K562 (cell line): ENCODE data around the gene ORAI2. TPM values are rescaled to one million over a fixed set of nuclear protein-coding genes. Genes with fewer than 3 reads are reported as not detected.

ENCODE experiments used
- ATAC-seq: fragments of 200-7000 bp; cut with Tn5 transposase; 3 replicates; pipeline ENCODE4 v1.9.1; 2020; ENCODE audit warnings: moderate library complexity
- BruUV-seq: library from RNA; stranded (reverse); fragments of 400-500 nt; replicated peaks from 2 replicates; lab custom pipeline; 2021; lab: Mats Ljungman, UMichigan
- CTCF ChIA-PET: fragments of 300-600 bp; formaldehyde crosslinking; extraction: SDS; loops from one replicate; lab custom pipeline; 2021; ENCODE audit warnings: low intra/inter-chr PET ratio; lab: Yijun Ruan, JAX
- POLR2A ChIA-PET: fragments of 300-600, 350-650 bp; sonication (Branson Sonifier 250); formaldehyde crosslinking; extraction: SDS; loops from one replicate; lab custom pipeline; 2021; ENCODE audit warnings: antibody characterized with exemption, inconsistent platforms; lab: Yijun Ruan, JAX
- DNase-seq, 4 experiments: peaks; one replicate each; pipeline versions ENCODE4 v3.0.0 to v3.0.0-alpha.2; 2011 to 2018; ENCODE audit warnings: low spot score in 3 of 4, mixed read lengths in 3 of 4; ENCODE audit errors: extremely low read depth in 1 of 4
- FAIRE-seq: peaks from 2 replicates; lab custom pipeline; 2011; peaks lifted over from hg19 to GRCh38; lab: Jason Lieb, UNC
- H2AFZ ChIP-seq: 2 replicates; pipeline ENCODE4 v1.6.0; 2011; ENCODE audit warnings: low read depth, low read length, control low read depth, inconsistent platforms
- H3K27ac ChIP-seq: fragments of 200-600 bp; 3 replicates; pipeline ENCODE4 v1.8.0; 2011; ENCODE audit warnings: low read depth, mild to moderate bottlenecking, control low read depth, inconsistent platforms, low read length, moderate library complexity, mixed read lengths; ENCODE audit errors: extremely low read depth
- H3K27me3 ChIP-seq, 2 experiments: fragments of 300-600 bp in 1 of 2; 2 replicates in 1 of 2; 3 replicates in 1 of 2; pipeline versions ENCODE4 v1.6.0 to v1.8.0; 2011; ENCODE audit warnings: inconsistent platforms in 2 of 2, low read length in 2 of 2, mild to moderate bottlenecking in 1 of 2, mixed read lengths in 1 of 2, moderate library complexity in 1 of 2; ENCODE audit not compliant: control insufficient read depth in 2 of 2, insufficient read depth in 2 of 2
- H3K36me3 ChIP-seq: fragments of 300-600 bp; 3 replicates; pipeline ENCODE4 v1.8.0; 2011; ENCODE audit warnings: mild to moderate bottlenecking, low read length, inconsistent platforms; ENCODE audit not compliant: control insufficient read depth, insufficient read depth
- H3K4me1 ChIP-seq, 2 experiments: fragments of 200-600 bp in 1 of 2; replicated peaks in 1 of 2; 2 replicates in 1 of 2; 3 replicates in 1 of 2; pipeline versions ENCODE4 v1.5.1 to v1.8.0; 2011; ENCODE audit warnings: inconsistent platforms in 2 of 2, low read length in 2 of 2, mild to moderate bottlenecking in 1 of 2, mixed read lengths in 1 of 2, moderate library complexity in 1 of 2; ENCODE audit not compliant: control insufficient read depth in 2 of 2, insufficient read depth in 2 of 2
- H3K4me2 ChIP-seq: 2 replicates; pipeline ENCODE4 v1.6.1; 2011; ENCODE audit warnings: low read length, control low read depth, inconsistent platforms, mixed read lengths; ENCODE audit not compliant: insufficient read depth
- H3K4me3 ChIP-seq: fragments of 200-600 bp; sonication (generic), shearing (Covaris generic); 2 replicates; pipeline ENCODE4 v1.5.1; 2016; ENCODE audit warnings: control low read depth, inconsistent platforms
- H3K79me2 ChIP-seq: fragments of 200-600 bp; 3 replicates; pipeline ENCODE4 v1.8.0; 2011; ENCODE audit warnings: low read length, inconsistent platforms; ENCODE audit not compliant: control insufficient read depth, insufficient read depth
- H3K9ac ChIP-seq, 2 experiments: 2 replicates each; pipeline versions ENCODE4 v1.6.0 to v1.6.1; 2011; ENCODE audit warnings: low read depth in 2 of 2, low read length in 2 of 2, control low read depth in 1 of 2, inconsistent platforms in 1 of 2, mild to moderate bottlenecking in 1 of 2, mixed read lengths in 1 of 2; ENCODE audit not compliant: insufficient read depth in 1 of 2
- H3K9me1 ChIP-seq: one replicate; pipeline ENCODE4 v1.6.0; 2011; ENCODE audit warnings: inconsistent platforms, mild to moderate bottlenecking, low read length, moderate library complexity; ENCODE audit not compliant: control insufficient read depth, insufficient read depth
- H3K9me3 ChIP-seq: replicated peaks from 2 replicates; pipeline ENCODE4 v1.5.1; 2011; ENCODE audit warnings: low read depth, low read length, inconsistent platforms; ENCODE audit not compliant: control insufficient read depth, insufficient read depth
- H4K20me1 ChIP-seq: replicated peaks from 2 replicates; pipeline ENCODE4 v1.6.1; 2011; ENCODE audit warnings: low read length, inconsistent platforms, mixed read lengths; ENCODE audit not compliant: control insufficient read depth, insufficient read depth
- CEBPB ChIP-seq: fragments of 450-650 bp; IDR thresholded peaks from 2 replicates; pipeline ENCODE4 v1.6.1; 2016; ENCODE audit warnings: missing genetic modification characterization, missing compliant biosample characterization
- CEBPG ChIP-seq, 3 experiments: fragments of 200-800 bp in 1 of 3; sonication (Bioruptor generic) in 1 of 3; sonication (generic) in 1 of 3; formaldehyde crosslinking in 1 of 3; IDR thresholded peaks in 2 of 3; conservative IDR thresholded peaks in 1 of 3; 2 replicates each; pipeline versions ENCODE4 v1.6.1 to v1.8.0; 2016 to 2022; ENCODE audit warnings: missing compliant biosample characterization in 2 of 3, missing genetic modification characterization in 2 of 3, mild to moderate bottlenecking in 1 of 3, missing genetic modification reagents in 1 of 3
- MYC ChIP-seq, 2 experiments: fragments of 250-450 bp in 1 of 2; sonication (Bioruptor Pico) in 1 of 2; IDR thresholded peaks; 2 replicates each; pipeline versions ENCODE4 v1.5.1 to v1.6.1; 2012 to 2021; ENCODE audit warnings: low read depth in 2 of 2, borderline replicate concordance in 1 of 2, improper control_type of control experiment in 1 of 2, low read length in 1 of 2, mild to moderate bottlenecking in 1 of 2, moderate library complexity in 1 of 2
- ZNF77 ChIP-seq: fragments of 250-450 bp; sonication (Bioruptor Pico); IDR thresholded peaks from 2 replicates; pipeline ENCODE4 v1.5.0; 2020
- WGBS: fragments of 100-300 bp; shearing (Covaris generic); methylation state at CpG from one replicate; pipeline ENCODE4 v1.1.6; 2016; ENCODE audit warnings: low coverage, mixed read lengths; ENCODE audit not compliant: insufficient coverage; ENCODE audit errors: missing lambda C conversion rate; 5-methylcytosine and 5-hydroxymethylcytosine counted together
- in situ Hi-C: fragments of 300-500 bp; cut with MboI; formaldehyde crosslinking; loops from 4 replicates; pipeline ENCODE4 v1.15.0; 2018; ENCODE audit warnings: inconsistent platforms, mixed read lengths
- intact Hi-C: fragments of 100-400 bp; cut with micrococcal nuclease; formaldehyde crosslinking; loops from 2 replicates; pipeline ENCODE4 v1.14.2; 2022
- polyA plus RNA-seq, 8 experiments: library from polyadenylated mRNA; depleted of rRNA in 4 of 8; stranded (reverse) in 5 of 8; unstranded in 3 of 8; fragments of >200 nt; fragmentation: Nextera tagmentation in 2 of 8; fragmentation: Illumina TruSeq in 1 of 8; extraction: Ambion mirVana in 2 of 8; extraction: Trizol in 1 of 8; gene quantifications; 2 replicates each; pipeline versions ENCODE4 v1.2.1 to v1.2.3, GENCODE V29; 2011 to 2014; ENCODE audit warnings: inconsistent platforms in 1 of 8, missing spikeins in 1 of 8
- total RNA-seq, 7 experiments: library from RNA; depleted of rRNA in 6 of 7; stranded (reverse); fragments of >200 nt in 6 of 7; fragmentation: Illumina TruSeq in 2 of 7; extraction: Trizol in 2 of 7; gene quantifications; 2 replicates each; pipeline versions ENCODE4 v1.2.1 to v1.2.3, GENCODE V29; 2011 to 2021; ENCODE audit warnings: low replicate concordance in 1 of 7

Gene ORAI2
- total and polyA plus RNA-seq, 9 of the 15 experiments (the other 6 are each of a cell fraction or from before 2014, with no cell fraction given), result 1.1 to 27.7 (median 9.2) TPM

- intact Hi-C loops (no loop called here), in situ Hi-C loops (no loop called here)
- ChIA-PET CTCF (interaction anchor here (0.6 kb wide), 1 partner anchor 784 kb away, joined by 3 read pairs; no protein-coding TSS in a partner anchor), POLR2A (interaction anchor here (0.7 to 1.1 kb wide), 2 partner anchors 54 to 83 kb away, joined by 3 to 4 read pairs; no protein-coding TSS in a partner anchor)
- WGBS, result 94% methylated on average over 6 of the region's 6 CpGs
- Histone ChIP-seq H3K27ac (no peak overlapping the region), H3K9me1 (no peaks in the 10 kb centered on the region), H3K27me3 (no peaks in the 10 kb centered on the region), H3K4me3 (no peak overlapping the region), H3K9ac (no peak overlapping the region), H3K9me3 (no peaks in the 10 kb centered on the region), H3K79me2 (no peaks in the 10 kb centered on the region), H3K4me1 (no peaks in the 10 kb centered on the region), H3K4me2 (no peak overlapping the region), H2AFZ (no peak overlapping the region), H4K20me1 (peaks cover 4% of the 10 kb centered on the region), H3K36me3 (peaks cover 60% of the 10 kb centered on the region; the same call in 2 of the 3 replicates)
- TF ChIP-seq CEBPG (CRISPR knock-in tag; IDR thresholded peaks at IDR 0.05) (no peak), CEBPG (tag; conservative IDR thresholded peaks at IDR 0.05 in 1 of 2, IDR thresholded peaks at IDR 0.05 in 1 of 2) (peak in 1 of 2 experiments; percentile 51; a peak in 2 of 4 replicates), ZNF77 (CRISPR knock-in tag) (no peak), MYC (IDR thresholded peaks at IDR 0.05; ENCODE audit: low read depth, low read length) (no peak), MYC (CRISPR knock-in tag; IDR thresholded peaks at IDR 0.05; ENCODE audit: borderline replicate concordance, low read depth) (no peak), CEBPB (peak; percentile 56; the same call in 1 of the 2 replicates)
- no peak for ATAC-seq
- no peak for DNase-seq
- FAIRE-seq, result no peak
- no TSS peak for BruUV-seq
These were observed 46.3 kb upstream of the ORAI2 start for GRCh38 chr7:102387064-102387463.
